GM23338 (cell line): ENCODE data around the gene DLL4. TPM values are rescaled to one million over a fixed set of nuclear protein-coding genes. Genes with fewer than 3 reads are reported as not detected.

Experiments
- ATAC-seq: fragments of 200-7000 bp; cut with Tn5 transposase; 3 replicates; pipeline ENCODE4 v1.9.1; 2020
- DNase-seq: peaks from one replicate; pipeline ENCODE4 v3.0.0-alpha.2; 2015; ENCODE audit warnings: low spot score
- H2AFZ ChIP-seq: fragments of 200-600 bp; sonication (generic); 2 replicates; pipeline ENCODE4 v1.8.0; 2016; ENCODE audit warnings: antibody characterized with exemption, mild to moderate bottlenecking, moderate library complexity
- H3F3A ChIP-seq: fragments of 200-600 bp; sonication (generic); replicated peaks from 2 replicates; pipeline ENCODE4 v1.8.0; 2017; ENCODE audit warnings: antibody characterized with exemption, mixed run types, low read depth
- H3K27ac ChIP-seq: fragments of 200-600 bp; sonication (generic); 2 replicates; pipeline ENCODE4 v1.6.1; 2016; ENCODE audit warnings: low read depth
- H3K27me3 ChIP-seq: fragments of 200-600 bp; sonication (generic); 2 replicates; pipeline ENCODE4 v1.8.0; 2016; ENCODE audit warnings: mild to moderate bottlenecking, mixed run types, moderate library complexity; ENCODE audit not compliant: insufficient read depth
- H3K36me3 ChIP-seq: fragments of 200-600 bp; sonication (generic); 2 replicates; pipeline ENCODE4 v1.8.0; 2016; ENCODE audit warnings: mild to moderate bottlenecking; ENCODE audit not compliant: insufficient read depth
- H3K4me1 ChIP-seq: fragments of 200-600 bp; sonication (generic); 2 replicates; pipeline ENCODE4 v1.8.0; 2016; ENCODE audit warnings: mild to moderate bottlenecking, moderate library complexity; ENCODE audit not compliant: insufficient read depth
- H3K4me2 ChIP-seq: fragments of 200-600 bp; sonication (generic); 2 replicates; pipeline ENCODE4 v1.7.1; 2017; ENCODE audit warnings: mixed run types
- H3K4me3 ChIP-seq: fragments of 200-600 bp; sonication (generic); 2 replicates; pipeline ENCODE4 v1.6.1; 2016; ENCODE audit warnings: mixed run types
- H3K79me2 ChIP-seq: fragments of 200-600 bp; sonication (generic); replicated peaks from 2 replicates; pipeline ENCODE4 v1.8.0; 2017; ENCODE audit warnings: mild to moderate bottlenecking; ENCODE audit not compliant: insufficient read depth
- H3K9me2 ChIP-seq: fragments of 200-600 bp; sonication (generic); 2 replicates; pipeline ENCODE4 v1.8.0; 2017; ENCODE audit not compliant: insufficient read depth
- H4K20me1 ChIP-seq: fragments of 200-600 bp; sonication (generic); replicated peaks from 2 replicates; pipeline ENCODE4 v1.8.0; 2017; ENCODE audit warnings: mild to moderate bottlenecking; ENCODE audit not compliant: insufficient read depth
- H3K27ac Mint-ChIP-seq: 2 replicates; pipeline ENCODE4 v1.8.0; 2020; ENCODE audit warnings: inconsistent platforms, mild to moderate bottlenecking, moderate library complexity, mixed read lengths
- H3K27me3 Mint-ChIP-seq: 3 replicates; pipeline ENCODE4 v1.8.0; 2022; ENCODE audit warnings: low read depth, mild to moderate bottlenecking, moderate library complexity, mixed read lengths, inconsistent platforms; ENCODE audit not compliant: insufficient read depth, poor library complexity
- H3K36me3 Mint-ChIP-seq: 3 replicates; pipeline ENCODE4 v1.8.0; 2021; ENCODE audit warnings: low read depth, mild to moderate bottlenecking, inconsistent platforms, moderate library complexity, mixed read lengths
- H3K4me1 Mint-ChIP-seq: 3 replicates; pipeline ENCODE4 v1.8.0; 2020; ENCODE audit warnings: mild to moderate bottlenecking, inconsistent platforms, mixed read lengths
- H3K4me3 Mint-ChIP-seq: 3 replicates; pipeline ENCODE4 v1.8.0; 2021; ENCODE audit warnings: moderate library complexity, mild to moderate bottlenecking, inconsistent platforms, mixed read lengths
- H3K9me3 Mint-ChIP-seq: 3 replicates; pipeline ENCODE4 v1.8.0; 2020; ENCODE audit warnings: moderate library complexity, mild to moderate bottlenecking, inconsistent platforms, mixed read lengths
- CREB1 ChIP-seq: fragments of 250-450 bp; sonication (Bioruptor Pico); IDR thresholded peaks from 2 replicates; pipeline ENCODE4 v1.5.0; 2020; ENCODE audit warnings: low read depth, mild to moderate bottlenecking, moderate library complexity
- EZH2 ChIP-seq: fragments of 200-600 bp; sonication (generic); IDR thresholded peaks from one replicate; pipeline ENCODE4 v1.8.0; 2017; ENCODE audit warnings: antibody characterized with exemption, mild to moderate bottlenecking, low read depth; ENCODE audit not compliant: unreplicated experiment
- EZH2phosphoT487 ChIP-seq: fragments of 200-600 bp; sonication (generic); IDR thresholded peaks from one replicate; pipeline ENCODE4 v1.8.1; 2018; ENCODE audit warnings: antibody characterized with exemption; ENCODE audit not compliant: unreplicated experiment
- JUNB ChIP-seq: IDR thresholded peaks from one replicate; pipeline ENCODE4 v1.6.1; 2016; ENCODE audit warnings: antibody characterized with exemption; ENCODE audit not compliant: unreplicated experiment
- NANOG ChIP-seq: IDR thresholded peaks from 2 replicates; pipeline ENCODE4 v1.6.1; 2016; ENCODE audit warnings: antibody characterized with exemption, borderline replicate concordance
- POLR2AphosphoS5 ChIP-seq: IDR thresholded peaks from 2 replicates; pipeline ENCODE4 v1.6.1; 2016; ENCODE audit warnings: antibody characterized with exemption, low read depth
- ZNF331 ChIP-seq: fragments of 250-450 bp; sonication (Bioruptor Pico); IDR thresholded peaks from 2 replicates; pipeline ENCODE4 v1.5.0; 2020; ENCODE audit warnings: low read depth, mild to moderate bottlenecking, moderate library complexity
- polyA plus RNA-seq: library from polyadenylated mRNA; unstranded; fragments of >200 nt; fragmentation: Nextera tagmentation; extraction: Ambion mirVana; gene quantifications from 2 replicates; pipeline ENCODE4 v1.2.1, GENCODE V29; 2016
- total RNA-seq: library from RNA; depleted of rRNA; stranded (reverse); fragments of >200 nt; shearing (Covaris generic); gene quantifications from 2 replicates; pipeline ENCODE4 v1.2.3, GENCODE V29; 2014
- TF ChIP-seq, protein P1 (sequence below): fragments of 250-450 bp; sonication (Bioruptor Pico); IDR thresholded peaks from 2 replicates; pipeline ENCODE4 v1.5.0; 2020; ENCODE audit warnings: mild to moderate bottlenecking, moderate library complexity
- TF ChIP-seq, protein P2 (sequence below): IDR thresholded peaks from 2 replicates; pipeline ENCODE4 v1.6.1; 2016; ENCODE audit warnings: antibody characterized with exemption

Gene DLL4
- total and polyA plus RNA-seq, 2 experiments from 2014 or later: 0.31 to 0.99 TPM

- Histone ChIP-seq H2AFZ (no peak overlapping the region), H3K79me2 (no peaks in the 10 kb centered on the region), H3F3A (peaks cover 11% of the 10 kb centered on the region), H3K27ac (no peak overlapping the region), H4K20me1 (no peaks in the 10 kb centered on the region), H3K4me3 (no peak overlapping the region), H3K4me2 (no peak overlapping the region), H3K9me2 (no peaks in the 10 kb centered on the region), H3K4me1 (peaks cover 32% of the 10 kb centered on the region), H3K27me3 (peaks cover 24% of the 10 kb centered on the region), H3K36me3 (no peaks in the 10 kb centered on the region)
- Mint-ChIP-seq H3K4me1 (peaks cover 35% of the 10 kb centered on the region), H3K36me3 (no peaks in the 10 kb centered on the region; the same call in 2 of the 3 replicates), H3K27ac (no peak overlapping the region), H3K27me3 (peaks cover 28% of the 10 kb centered on the region), H3K9me3 (no peaks in the 10 kb centered on the region; the same call in 2 of the 3 replicates), H3K4me3 (no peak overlapping the region; the same call in 2 of the 3 replicates)
- ATAC-seq (no peak), DNase-seq (no peak)
- TF ChIP-seq CREB1 (CRISPR knock-in tag): no peak
These were observed 15.6 kb downstream of the DLL4 start for GRCh38 chr15:40944510-40945296.

GRCh38 chr15:40948706-40949473, 19.8 kb downstream of the DLL4 start:
- Mint-ChIP-seq H3K4me1 (peaks cover 28% of the 10 kb centered on the region), H3K36me3 (peaks cover 8% of the 10 kb centered on the region), H3K27ac (no peak overlapping the region), H3K4me3 (no peak overlapping the region; the same call in 2 of the 3 replicates), H3K9me3 (no peaks in the 10 kb centered on the region; the same call in 1 of the 3 replicates), H3K27me3 (peaks cover 25% of the 10 kb centered on the region)
- Histone ChIP-seq H4K20me1 (no peaks in the 10 kb centered on the region), H3K36me3 (no peaks in the 10 kb centered on the region), H3K27ac (no peak overlapping the region), H3K27me3 (no peaks in the 10 kb centered on the region), H3K4me3 (no peak overlapping the region), H3K4me1 (peaks cover 23% of the 10 kb centered on the region), H3K79me2 (peaks cover 5% of the 10 kb centered on the region), H3K9me2 (no peaks in the 10 kb centered on the region), H3K4me2 (peak overlapping the region; percentile 45; the same call in 1 of the 2 replicates), H3F3A (peaks cover 9% of the 10 kb centered on the region), H2AFZ (peak overlapping the region; percentile 72; the same call in 1 of the 2 replicates)
- ATAC-seq: no peak
- no peak for DNase-seq
- TF ChIP-seq, protein P1, sequence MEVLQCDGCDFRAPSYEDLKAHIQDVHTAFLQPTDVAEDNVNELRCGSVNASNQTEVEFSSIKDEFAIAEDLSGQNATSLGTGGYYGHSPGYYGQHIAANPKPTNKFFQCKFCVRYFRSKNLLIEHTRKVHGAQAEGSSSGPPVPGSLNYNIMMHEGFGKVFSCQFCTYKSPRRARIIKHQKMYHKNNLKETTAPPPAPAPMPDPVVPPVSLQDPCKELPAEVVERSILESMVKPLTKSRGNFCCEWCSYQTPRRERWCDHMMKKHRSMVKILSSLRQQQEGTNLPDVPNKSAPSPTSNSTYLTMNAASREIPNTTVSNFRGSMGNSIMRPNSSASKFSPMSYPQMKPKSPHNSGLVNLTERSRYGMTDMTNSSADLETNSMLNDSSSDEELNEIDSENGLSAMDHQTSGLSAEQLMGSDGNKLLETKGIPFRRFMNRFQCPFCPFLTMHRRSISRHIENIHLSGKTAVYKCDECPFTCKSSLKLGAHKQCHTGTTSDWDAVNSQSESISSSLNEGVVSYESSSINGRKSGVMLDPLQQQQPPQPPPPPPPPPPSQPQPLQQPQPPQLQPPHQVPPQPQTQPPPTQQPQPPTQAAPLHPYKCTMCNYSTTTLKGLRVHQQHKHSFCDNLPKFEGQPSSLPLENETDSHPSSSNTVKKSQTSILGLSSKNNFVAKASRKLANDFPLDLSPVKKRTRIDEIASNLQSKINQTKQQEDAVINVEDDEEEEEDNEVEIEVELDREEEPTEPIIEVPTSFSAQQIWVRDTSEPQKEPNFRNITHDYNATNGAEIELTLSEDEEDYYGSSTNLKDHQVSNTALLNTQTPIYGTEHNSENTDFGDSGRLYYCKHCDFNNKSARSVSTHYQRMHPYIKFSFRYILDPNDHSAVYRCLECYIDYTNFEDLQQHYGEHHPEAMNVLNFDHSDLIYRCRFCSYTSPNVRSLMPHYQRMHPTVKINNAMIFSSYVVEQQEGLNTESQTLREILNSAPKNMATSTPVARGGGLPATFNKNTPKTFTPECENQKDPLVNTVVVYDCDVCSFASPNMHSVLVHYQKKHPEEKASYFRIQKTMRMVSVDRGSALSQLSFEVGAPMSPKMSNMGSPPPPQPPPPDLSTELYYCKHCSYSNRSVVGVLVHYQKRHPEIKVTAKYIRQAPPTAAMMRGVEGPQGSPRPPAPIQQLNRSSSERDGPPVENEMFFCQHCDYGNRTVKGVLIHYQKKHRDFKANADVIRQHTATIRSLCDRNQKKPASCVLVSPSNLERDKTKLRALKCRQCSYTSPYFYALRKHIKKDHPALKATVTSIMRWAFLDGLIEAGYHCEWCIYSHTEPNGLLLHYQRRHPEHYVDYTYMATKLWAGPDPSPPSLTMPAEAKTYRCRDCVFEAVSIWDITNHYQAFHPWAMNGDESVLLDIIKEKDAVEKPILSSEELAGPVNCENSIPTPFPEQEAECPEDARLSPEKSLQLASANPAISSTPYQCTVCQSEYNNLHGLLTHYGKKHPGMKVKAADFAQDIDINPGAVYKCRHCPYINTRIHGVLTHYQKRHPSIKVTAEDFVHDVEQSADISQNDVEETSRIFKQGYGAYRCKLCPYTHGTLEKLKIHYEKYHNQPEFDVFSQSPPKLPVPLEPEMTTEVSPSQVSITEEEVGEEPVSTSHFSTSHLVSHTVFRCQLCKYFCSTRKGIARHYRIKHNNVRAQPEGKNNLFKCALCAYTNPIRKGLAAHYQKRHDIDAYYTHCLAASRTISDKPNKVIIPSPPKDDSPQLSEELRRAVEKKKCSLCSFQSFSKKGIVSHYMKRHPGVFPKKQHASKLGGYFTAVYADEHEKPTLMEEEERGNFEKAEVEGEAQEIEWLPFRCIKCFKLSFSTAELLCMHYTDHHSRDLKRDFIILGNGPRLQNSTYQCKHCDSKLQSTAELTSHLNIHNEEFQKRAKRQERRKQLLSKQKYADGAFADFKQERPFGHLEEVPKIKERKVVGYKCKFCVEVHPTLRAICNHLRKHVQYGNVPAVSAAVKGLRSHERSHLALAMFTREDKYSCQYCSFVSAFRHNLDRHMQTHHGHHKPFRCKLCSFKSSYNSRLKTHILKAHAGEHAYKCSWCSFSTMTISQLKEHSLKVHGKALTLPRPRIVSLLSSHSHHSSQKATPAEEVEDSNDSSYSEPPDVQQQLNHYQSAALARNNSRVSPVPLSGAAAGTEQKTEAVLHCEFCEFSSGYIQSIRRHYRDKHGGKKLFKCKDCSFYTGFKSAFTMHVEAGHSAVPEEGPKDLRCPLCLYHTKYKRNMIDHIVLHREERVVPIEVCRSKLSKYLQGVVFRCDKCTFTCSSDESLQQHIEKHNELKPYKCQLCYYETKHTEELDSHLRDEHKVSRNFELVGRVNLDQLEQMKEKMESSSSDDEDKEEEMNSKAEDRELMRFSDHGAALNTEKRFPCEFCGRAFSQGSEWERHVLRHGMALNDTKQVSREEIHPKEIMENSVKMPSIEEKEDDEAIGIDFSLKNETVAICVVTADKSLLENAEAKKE: no peak
- TF ChIP-seq, protein P2, sequence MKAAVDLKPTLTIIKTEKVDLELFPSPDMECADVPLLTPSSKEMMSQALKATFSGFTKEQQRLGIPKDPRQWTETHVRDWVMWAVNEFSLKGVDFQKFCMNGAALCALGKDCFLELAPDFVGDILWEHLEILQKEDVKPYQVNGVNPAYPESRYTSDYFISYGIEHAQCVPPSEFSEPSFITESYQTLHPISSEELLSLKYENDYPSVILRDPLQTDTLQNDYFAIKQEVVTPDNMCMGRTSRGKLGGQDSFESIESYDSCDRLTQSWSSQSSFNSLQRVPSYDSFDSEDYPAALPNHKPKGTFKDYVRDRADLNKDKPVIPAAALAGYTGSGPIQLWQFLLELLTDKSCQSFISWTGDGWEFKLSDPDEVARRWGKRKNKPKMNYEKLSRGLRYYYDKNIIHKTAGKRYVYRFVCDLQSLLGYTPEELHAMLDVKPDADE: no peak
- TF ChIP-seq JUNB (no peak), NANOG (no peak), ZNF331 (CRISPR knock-in tag) (no peak), POLR2AphosphoS5 (no peak), EZH2phosphoT487 (no peak), CREB1 (CRISPR knock-in tag) (no peak), EZH2 (no peak)
